Endothelial cell of umbilical vein (primary cell): ENCODE measurements around the gene NR5A1. TPM values are rescaled to one million over a fixed set of nuclear protein-coding genes. Genes with fewer than 3 reads are reported as not detected.

Source experiments
- BruUV-seq: library from RNA; stranded (reverse); fragments of 400-500 nt; replicated peaks from 2 replicates; lab custom pipeline; 2021; lab: Mats Ljungman, UMichigan
- CTCF ChIA-PET: fragments of 300-600, 350-600 bp; sonication (Branson Sonifier 250); formaldehyde crosslinking; loops from one replicate; lab custom pipeline; 2021; ENCODE audit warnings: antibody characterized with exemption, inconsistent platforms; lab: Charles Lee
- POLR2A ChIA-PET: fragments of 300-600, 350-600 bp; sonication (Branson Sonifier 250); formaldehyde crosslinking; loops from one replicate; lab custom pipeline; 2021; ENCODE audit warnings: antibody characterized with exemption, inconsistent platforms; lab: Charles Lee
- DNase-seq: peaks from one replicate; pipeline ENCODE4 v3.0.0-alpha.2; 2011; ENCODE audit warnings: low read depth, low spot score
- FAIRE-seq: peaks from 2 replicates; lab custom pipeline; 2011; peaks lifted over from hg19 to GRCh38; lab: Jason Lieb, UNC
- H2AFZ ChIP-seq: 2 replicates; pipeline ENCODE4 v1.6.0; 2012; ENCODE audit warnings: low read depth, low read length, control low read depth, inconsistent platforms
- H3K27ac ChIP-seq: 2 replicates; pipeline ENCODE4 v1.5.1; 2011; ENCODE audit warnings: low read depth, mild to moderate bottlenecking, control low read depth, low read length, moderate library complexity; ENCODE audit not compliant: insufficient read depth
- H3K27me3 ChIP-seq, 2 experiments: 2 replicates each; pipeline versions ENCODE4 v1.6.0 to v1.6.1; 2011; ENCODE audit warnings: low read length in 2 of 2, mixed read lengths in 1 of 2; ENCODE audit not compliant: control insufficient read depth in 2 of 2, insufficient read depth in 2 of 2
- H3K36me3 ChIP-seq, 2 experiments: 2 replicates in 1 of 2; 3 replicates in 1 of 2; pipeline ENCODE4 v1.5.1; 2011; ENCODE audit warnings: low read length in 2 of 2, mild to moderate bottlenecking in 1 of 2, moderate library complexity in 1 of 2; ENCODE audit not compliant: control insufficient read depth in 2 of 2, insufficient read depth in 2 of 2; ENCODE audit errors: extremely low read depth in 1 of 2
- H3K4me1 ChIP-seq: 3 replicates; pipeline ENCODE4 v1.5.1; 2011; ENCODE audit warnings: mild to moderate bottlenecking, low read length; ENCODE audit not compliant: control insufficient read depth, insufficient read depth; ENCODE audit errors: extremely low read depth
- H3K4me2 ChIP-seq: 2 replicates; pipeline ENCODE4 v1.6.1; 2011; ENCODE audit warnings: low read length, control low read depth, mixed read lengths; ENCODE audit not compliant: insufficient read depth
- H3K4me3 ChIP-seq, 3 experiments: fragments of 200-600 bp in 1 of 3; sonication (generic), shearing (Covaris generic) in 1 of 3; replicated peaks in 1 of 3; 2 replicates each; pipeline ENCODE4 v1.5.1; 2011 to 2016; ENCODE audit warnings: control low read depth in 3 of 3, low read length in 3 of 3, mild to moderate bottlenecking in 2 of 3, inconsistent platforms in 1 of 3, low read depth in 1 of 3, moderate library complexity in 1 of 3; ENCODE audit not compliant: insufficient read depth in 1 of 3
- H3K79me2 ChIP-seq: 2 replicates; pipeline ENCODE4 v1.6.0; 2012; ENCODE audit warnings: low read length, inconsistent platforms; ENCODE audit not compliant: control insufficient read depth, insufficient read depth
- H3K9ac ChIP-seq: replicated peaks from 2 replicates; pipeline ENCODE3; 2011; ENCODE audit warnings: low read length, control low read depth; ENCODE audit not compliant: insufficient read depth; ENCODE audit errors: extremely low read depth
- H3K9me1 ChIP-seq: replicated peaks from 3 replicates; pipeline ENCODE4 v1.6.0; 2011; ENCODE audit warnings: mild to moderate bottlenecking, low read length; ENCODE audit not compliant: control insufficient read depth, insufficient read depth; ENCODE audit errors: extremely low read depth
- H3K9me3 ChIP-seq: replicated peaks from 2 replicates; pipeline ENCODE4 v1.5.1; 2012; ENCODE audit warnings: low read length, inconsistent platforms; ENCODE audit not compliant: control insufficient read depth, insufficient read depth
- H4K20me1 ChIP-seq: replicated peaks from 2 replicates; pipeline ENCODE3; 2011; ENCODE audit warnings: mild to moderate bottlenecking, low read length; ENCODE audit not compliant: control insufficient read depth, insufficient read depth; ENCODE audit errors: extremely low read depth
- CTCF ChIP-seq, 2 donors: IDR thresholded peaks; 1 replicate in 1 of 2; 2 replicates in 1 of 2; pipeline ENCODE4 v1.5.1; 2011; ENCODE audit warnings: low read length in 2 of 2, mild to moderate bottlenecking in 2 of 2, moderate library complexity in 2 of 2, control low read depth in 1 of 2, inconsistent platforms in 1 of 2, low read depth in 1 of 2; ENCODE audit not compliant: insufficient read depth in 1 of 2; ENCODE audit errors: extremely low read depth in 1 of 2
- FOS ChIP-seq: IDR thresholded peaks from 2 replicates; pipeline ENCODE4 v1.6.1; 2011; ENCODE audit warnings: mild to moderate bottlenecking, low read length, moderate library complexity, borderline replicate concordance; ENCODE audit not compliant: insufficient read depth
- GATA2 ChIP-seq: IDR thresholded peaks from 2 replicates; pipeline ENCODE4 v1.7.0; 2011; ENCODE audit warnings: low read depth, mild to moderate bottlenecking, moderate library complexity, mixed read lengths, low read length; ENCODE audit not compliant: insufficient read length, insufficient read depth
- MAX ChIP-seq: IDR thresholded peaks from 2 replicates; pipeline ENCODE4 v1.6.1; 2011; ENCODE audit not compliant: insufficient read depth, insufficient read length
- MYC ChIP-seq: IDR thresholded peaks from one replicate; pipeline ENCODE4 v1.6.1; 2011; ENCODE audit warnings: mild to moderate bottlenecking, low read depth, low read length
- POLR2A ChIP-seq: IDR thresholded peaks from 2 replicates; pipeline ENCODE4 v1.6.1; 2012; ENCODE audit warnings: low read depth, mild to moderate bottlenecking, control low read depth, low read length
- dilution Hi-C: fragments of 300-500 bp; cut with MboI; formaldehyde crosslinking; loops from one replicate; pipeline ENCODE4 v1.15.0; 2019; ENCODE audit warnings: low sequenced_read_pairs; ENCODE audit not compliant: extremely low pct_ligation_motif_present
- intact Hi-C: fragments of 100-400 bp; cut with micrococcal nuclease; formaldehyde crosslinking; loops from one replicate; pipeline ENCODE4 v1.10.0; 2022
- polyA plus RNA-seq, 4 experiments: library from polyadenylated mRNA; depleted of rRNA in 3 of 4; stranded (reverse) in 3 of 4; unstranded in 1 of 4; fragments of >200 nt; gene quantifications; 2 replicates each; pipeline versions ENCODE4 v1.2.1 to v1.2.3, GENCODE V29; 2011 to 2012; ENCODE audit warnings: missing spikeins in 1 of 4
- total RNA-seq: library from RNA; stranded (reverse); gene quantifications from 2 replicates; pipeline ENCODE4 v1.2.3, GENCODE V29; 2021

Gene NR5A1
- total and polyA plus RNA-seq, 2 donors (not counting 3 experiments of a cell fraction or from before 2014, with no cell fraction given), result not detected

GRCh38 chr9:124506433-124506832, 766 bp downstream of the NR5A1 start:
- peaks cover 34 to 46% of the 10 kb centered on the region in 2 experiments for H3K27me3 ChIP-seq
- no peaks in the 10 kb centered on the region for H3K36me3 ChIP-seq
- dilution Hi-C loops (no loop called here), intact Hi-C loops (no loop called here)
- no peak overlapping the region for H3K27ac ChIP-seq
- H3K4me2 ChIP-seq, result no peak overlapping the region
- no peak for DNase-seq
- POLR2A ChIA-PET, result no interaction called here
- FAIRE-seq, result no peak
- H3K9ac ChIP-seq, result no peak overlapping the region
- H3K4me3 ChIP-seq, result no peak overlapping the region
- CTCF ChIA-PET, result interaction anchor here (1.0 to 1.3 kb wide), 2 partner anchors 17 to 30 kb away, joined by 3 to 4 read pairs; no protein-coding TSS in a partner anchor
- H2AFZ ChIP-seq, result no peak overlapping the region
- H3K79me2 ChIP-seq, result no peaks in the 10 kb centered on the region
- no TSS peak for BruUV-seq
- H3K9me3 ChIP-seq, result no peaks in the 10 kb centered on the region
- no peaks in the 10 kb centered on the region for H3K9me1 ChIP-seq
- no peaks in the 10 kb centered on the region for H3K4me1 ChIP-seq
- TF ChIP-seq POLR2A (no peak), MAX (no peak), FOS (no peak), GATA2 (no peak), MYC (no peak), CTCF (IDR thresholded peaks at IDR 0.05; ENCODE audit: extremely low read depth in 1 of 2, insufficient read depth in 1 of 2, low read depth in 1 of 2, low read length in 2 of 2) (no peak)
- H4K20me1 ChIP-seq, result no peaks in the 10 kb centered on the region
